BLaER1 (cell line): ENCODE results near the gene AK2.
"Not testable (repeated sequence)": the region's sequence is repeated elsewhere in the genome, so short reads cannot be mapped to it uniquely, and the experiment has no call there.

Source experiments
- H3K27ac ChIP-seq: shearing (Covaris generic); formaldehyde crosslinking; 2 replicates; pipeline ENCODE4 v1.8.1; 2022
- H3K27me3 ChIP-seq: shearing (Covaris generic); formaldehyde crosslinking; 2 replicates; pipeline ENCODE4 v1.8.1; 2022
- H3K36me3 ChIP-seq: shearing (Covaris generic); formaldehyde crosslinking; 2 replicates; pipeline ENCODE4 v1.8.1; 2022
- H3K4me1 ChIP-seq: shearing (Covaris generic); formaldehyde crosslinking; 2 replicates; pipeline ENCODE4 v1.8.1; 2022
- H3K4me2 ChIP-seq: shearing (Covaris generic); formaldehyde crosslinking; 2 replicates; pipeline ENCODE4 v1.8.1; 2022
- H3K4me3 ChIP-seq: shearing (Covaris generic); formaldehyde crosslinking; 2 replicates; pipeline ENCODE4 v1.8.1; 2022
- H3K9ac ChIP-seq: shearing (Covaris generic); formaldehyde crosslinking; 2 replicates; pipeline ENCODE4 v1.8.1; 2022
- H3K9me3 ChIP-seq: shearing (Covaris generic); formaldehyde crosslinking; 2 replicates; pipeline ENCODE4 v1.8.1; 2022
- H4K20me1 ChIP-seq: shearing (Covaris generic); formaldehyde crosslinking; 2 replicates; pipeline ENCODE4 v1.8.1; 2022
- Cebpa-rat ChIP-seq: shearing (Covaris generic); IDR thresholded peaks from 2 replicates; pipeline ENCODE4 v1.8.1; 2022

The AK2 gene

DNA sequence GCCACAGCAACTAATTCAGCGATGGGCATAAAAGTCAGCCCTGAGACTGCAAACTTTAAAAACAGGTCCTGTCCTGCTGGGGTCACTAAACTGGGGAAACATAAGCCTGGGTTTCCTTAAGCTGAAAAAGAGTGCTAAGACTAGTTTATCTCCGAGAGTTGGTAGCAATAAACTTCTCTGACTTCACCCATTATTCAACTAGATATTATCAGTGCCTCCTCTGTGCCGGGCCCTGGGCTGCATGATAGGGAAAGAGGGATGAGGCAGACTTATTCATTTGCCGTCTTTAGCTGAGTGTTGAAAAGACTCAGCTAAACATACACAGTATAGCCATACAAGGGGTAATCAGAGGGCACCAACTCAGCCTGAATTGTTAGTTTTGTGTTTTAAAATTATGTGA is 33.0 kb downstream of the AK2 start:
- Histone ChIP-seq H3K27ac (no peak overlapping the region), H3K27me3 (no peaks in the 10 kb centered on the region), H3K4me1 (peaks cover 9% of the 10 kb centered on the region), H3K4me3 (no peak overlapping the region), H3K9ac (no peak overlapping the region), H3K9me3 (no peaks in the 10 kb centered on the region), H3K4me2 (no peak overlapping the region), H4K20me1 (no peaks in the 10 kb centered on the region), H3K36me3 (peaks cover 43% of the 10 kb centered on the region)
- no peak for TF ChIP-seq Cebpa-rat

GRCh38 chr1:33002006-33002405 is 34.7 kb downstream of the AK2 start:
- Histone ChIP-seq H3K9me3 (no peaks in the 10 kb centered on the region), H3K36me3 (peaks cover 27% of the 10 kb centered on the region), H3K27ac (no peak overlapping the region), H3K4me1 (peaks cover 26% of the 10 kb centered on the region), H4K20me1 (no peaks in the 10 kb centered on the region), H3K27me3 (no peaks in the 10 kb centered on the region), H3K9ac (no peak overlapping the region), H3K4me2 (no peak overlapping the region), H3K4me3 (no peak overlapping the region)
- TF ChIP-seq Cebpa-rat: no peak

DNA sequence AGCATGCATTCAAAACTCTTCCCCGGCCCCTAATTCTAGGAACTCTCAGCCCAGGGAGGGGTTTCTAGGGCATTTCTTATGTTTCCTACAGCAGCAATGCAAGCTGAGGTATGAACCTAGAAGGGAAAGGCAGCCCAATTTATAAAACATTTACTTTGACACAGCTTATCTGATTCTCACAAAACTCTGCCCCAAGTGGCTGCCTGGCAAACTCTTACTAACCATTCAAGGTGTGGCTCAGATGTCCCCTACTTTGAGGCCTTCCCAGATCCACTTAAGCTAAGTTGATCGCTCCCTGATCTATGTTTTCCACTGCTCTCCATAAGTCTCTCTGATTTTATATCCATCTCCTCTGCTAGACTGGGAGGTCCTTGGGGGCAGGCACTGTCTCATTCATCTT is 35.4 kb downstream of the AK2 start:
- Histone ChIP-seq H3K4me3 (no peak overlapping the region), H3K27me3 (no peaks in the 10 kb centered on the region), H3K9me3 (no peaks in the 10 kb centered on the region), H4K20me1 (no peaks in the 10 kb centered on the region), H3K36me3 (peaks cover 20% of the 10 kb centered on the region; the same call in 1 of the 2 replicates), H3K4me2 (no peak overlapping the region), H3K9ac (no peak overlapping the region), H3K4me1 (peaks cover 33% of the 10 kb centered on the region), H3K27ac (no peak overlapping the region)
- TF ChIP-seq Cebpa-rat: no peak

DNA sequence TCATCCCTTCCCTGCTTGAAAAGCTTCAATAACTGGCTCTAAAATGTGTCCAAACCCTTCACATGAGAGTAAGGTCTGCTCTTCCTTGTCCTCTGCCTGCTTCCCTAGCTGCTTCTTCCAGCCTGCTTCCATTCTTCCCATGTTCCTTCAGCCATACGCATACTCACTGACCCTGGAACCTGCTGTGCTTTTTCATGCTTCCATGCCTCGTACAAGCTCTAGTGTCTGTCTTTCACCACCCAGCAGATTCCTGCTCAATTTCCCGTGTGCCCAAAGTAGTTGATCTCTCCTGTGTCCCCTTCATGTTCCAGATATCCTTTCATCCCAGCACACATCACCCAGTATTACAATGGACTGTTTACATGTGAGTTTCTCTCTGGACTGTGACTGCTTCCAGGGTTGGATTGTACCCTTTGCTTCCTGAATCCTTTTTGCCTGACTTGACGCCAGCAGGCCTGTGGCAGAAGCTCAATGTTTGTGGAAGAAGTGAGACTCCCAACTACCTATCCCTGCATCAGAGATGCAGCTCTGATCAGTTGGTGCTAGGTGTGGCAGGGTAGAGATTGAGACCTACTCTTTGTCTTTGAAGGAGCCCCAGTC is 36.2 kb downstream of the AK2 start:
- no peak overlapping the region for H3K4me2 ChIP-seq
- no peak for TF ChIP-seq Cebpa-rat

GRCh38 chr1:32998997-32999396 is 37.7 kb downstream of the AK2 start:
- H3K4me2 ChIP-seq: peak overlapping the region; percentile 74
- peak overlapping the region; percentile 80 for H3K27ac ChIP-seq
- peaks cover 56% of the 10 kb centered on the region for H3K4me1 ChIP-seq
- H4K20me1 ChIP-seq: no peaks in the 10 kb centered on the region
- no peaks in the 10 kb centered on the region for H3K27me3 ChIP-seq
- no peak for TF ChIP-seq Cebpa-rat
- 0 out of 2 replicates have a peak overlapping the region, but pooled peaks have one; percentile 26 for H3K4me3 ChIP-seq
- peak overlapping the region; percentile 49; the same call in 1 of the 2 replicates for H3K9ac ChIP-seq
- no peaks in the 10 kb centered on the region for H3K9me3 ChIP-seq
- 0 out of 2 replicates have a peak, but pooled peaks cover 8% of the 10 kb centered on the region for H3K36me3 ChIP-seq

More for the DNA sequence above, 36.2 kb downstream of the AK2 start:
- Histone ChIP-seq H3K27ac (peak overlapping the region; percentile 1; the same call in 1 of the 2 replicates), H3K36me3 (peaks cover 12% of the 10 kb centered on the region; the same call in 1 of the 2 replicates), H4K20me1 (no peaks in the 10 kb centered on the region), H3K9me3 (no peaks in the 10 kb centered on the region), H3K9ac (no peak overlapping the region), H3K27me3 (no peaks in the 10 kb centered on the region), H3K4me1 (peaks cover 41% of the 10 kb centered on the region), H3K4me3 (no peak overlapping the region)

- no peaks in the 10 kb centered on the region for H3K27me3 ChIP-seq
- peak overlapping the region; percentile 74 for H3K4me2 ChIP-seq
- peaks cover 65% of the 10 kb centered on the region for H3K4me1 ChIP-seq
- peak overlapping the region; percentile 26 for H3K4me3 ChIP-seq
- H3K9me3 ChIP-seq: no peaks in the 10 kb centered on the region
- H4K20me1 ChIP-seq: no peaks in the 10 kb centered on the region
- H3K27ac ChIP-seq: peak overlapping the region; percentile 80
- peak overlapping the region; percentile 49; the same call in 1 of the 2 replicates for H3K9ac ChIP-seq
- no peak for TF ChIP-seq Cebpa-rat
- 0 out of 2 replicates have a peak, but pooled peaks cover 8% of the 10 kb centered on the region for H3K36me3 ChIP-seq
These were observed 38.6 kb downstream of the AK2 start for GRCh38 chr1:32998064-32998463.

DNA sequence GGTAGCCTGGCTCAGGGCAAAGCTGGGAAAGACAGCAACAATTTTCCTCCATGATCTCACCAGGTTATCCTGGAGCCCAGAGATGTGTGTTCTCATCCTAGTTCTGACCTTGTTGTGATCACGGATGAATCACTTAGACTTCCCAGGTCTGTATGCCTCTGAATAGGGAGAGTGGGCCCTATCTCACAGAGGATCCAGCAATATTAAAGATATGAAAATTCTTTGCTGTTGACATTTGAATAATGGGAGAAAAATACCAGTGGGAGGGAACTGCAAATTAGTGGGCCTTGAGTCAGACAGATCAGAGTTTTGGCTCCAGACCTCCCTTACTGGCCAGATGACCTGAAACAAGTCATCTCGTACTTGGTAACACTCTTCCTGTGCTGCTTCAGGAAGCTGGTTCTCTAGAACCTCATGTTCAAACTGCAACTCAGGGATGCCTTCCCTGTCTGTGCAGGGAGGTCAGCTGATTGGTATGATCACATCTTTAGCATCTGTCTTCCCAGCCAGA is 39.2 kb downstream of the AK2 start:
- H4K20me1 ChIP-seq: no peaks in the 10 kb centered on the region
- H3K4me1 ChIP-seq: peaks cover 71% of the 10 kb centered on the region
- peak overlapping the region; percentile 26 for H3K4me3 ChIP-seq
- no peaks in the 10 kb centered on the region for H3K9me3 ChIP-seq
- no peaks in the 10 kb centered on the region for H3K27me3 ChIP-seq
- peak overlapping the region; percentile 74 for H3K4me2 ChIP-seq
- 0 out of 2 replicates have a peak, but pooled peaks cover 4% of the 10 kb centered on the region for H3K36me3 ChIP-seq
- peak overlapping the region; percentile 80 for H3K27ac ChIP-seq
- peak overlapping the region; percentile 49; the same call in 1 of the 2 replicates for H3K9ac ChIP-seq
- TF ChIP-seq Cebpa-rat: no peak

GRCh38 chr1:32993324-32993636 is 43.4 kb downstream of the AK2 start:
- Histone ChIP-seq H3K4me3 (peak overlapping the region; percentile 51; the same call in 1 of the 2 replicates), H3K4me2 (peak overlapping the region; percentile 89), H3K4me1 (peaks cover 98% of the 10 kb centered on the region)

DNA sequence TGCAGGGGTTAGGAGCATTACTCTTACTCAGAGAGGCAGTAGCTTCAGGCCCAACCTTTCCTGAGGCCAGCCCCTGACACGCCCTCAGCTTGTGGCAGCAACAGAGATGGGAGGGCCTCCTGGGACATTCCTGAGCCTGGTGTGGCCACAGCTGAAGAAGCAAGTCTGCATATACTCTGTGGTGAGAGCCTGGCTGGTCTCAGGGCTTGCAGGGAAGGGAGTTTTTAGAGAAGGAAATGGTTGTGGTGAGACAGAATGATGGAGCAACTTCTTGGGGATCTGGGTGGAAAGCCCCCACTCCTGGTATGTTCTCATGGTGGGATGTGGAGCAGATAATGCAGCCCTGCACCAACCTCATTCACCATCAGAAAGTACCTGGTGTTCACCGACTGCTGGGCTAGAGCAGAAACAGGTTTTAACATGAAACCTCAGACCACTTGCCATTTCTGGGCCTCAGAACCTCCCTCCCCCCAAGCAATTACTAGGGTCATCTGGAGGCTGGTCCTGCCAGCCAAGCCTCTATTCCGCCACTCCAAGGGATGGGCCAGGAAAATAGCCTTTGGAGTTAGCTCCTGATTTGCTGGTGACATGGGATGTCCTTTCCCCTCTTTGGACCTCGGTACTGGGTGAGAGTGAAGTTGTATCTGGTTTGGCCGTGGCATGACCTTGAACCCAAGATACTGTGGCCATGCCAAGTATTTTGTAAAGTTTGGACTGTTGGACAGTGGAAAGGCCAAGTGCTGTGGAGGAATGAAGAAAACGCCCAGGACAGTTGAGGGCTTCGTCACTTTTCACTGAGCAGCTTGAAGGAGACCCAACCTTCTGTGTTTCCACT is 44.0 kb downstream of the AK2 start:
- H4K20me1 ChIP-seq: no peaks in the 10 kb centered on the region
- peak overlapping the region; percentile 51 for H3K4me3 ChIP-seq
- peak; percentile 90 for TF ChIP-seq Cebpa-rat
- peaks cover 97% of the 10 kb centered on the region for H3K4me1 ChIP-seq
- H3K9ac ChIP-seq: peak overlapping the region; percentile 57; the same call in 1 of the 2 replicates
- no peaks in the 10 kb centered on the region for H3K27me3 ChIP-seq
- H3K4me2 ChIP-seq: peak overlapping the region; percentile 89
- no peaks in the 10 kb centered on the region for H3K36me3 ChIP-seq
- H3K27ac ChIP-seq: peak overlapping the region; percentile 82
- no peaks in the 10 kb centered on the region for H3K9me3 ChIP-seq

More at GRCh38 chr1:32993324-32993636, 43.4 kb downstream of the AK2 start:
- H4K20me1 ChIP-seq, H3K27me3 ChIP-seq, H3K9me3 ChIP-seq, H3K9ac ChIP-seq, H3K36me3 ChIP-seq: not testable (repeated sequence)
- peak overlapping the region; percentile 82 for H3K27ac ChIP-seq
